SK-N-SH treated with all-trans-retinoic acid at 6 μM for 48 hours (cell line): ENCODE measurements around the gene OXCT1.

Experiments used
- ATAC-seq: fragments of 200-7000 bp; cut with Tn5 transposase; 3 replicates; pipeline ENCODE4 v1.9.1; 2020; ENCODE audit warnings: mild to moderate bottlenecking, moderate library complexity
- BACH2 ChIP-seq: fragments of 250-450 bp; sonication (Bioruptor Pico); IDR thresholded peaks from 2 replicates; pipeline ENCODE4 v1.9.0; 2021; ENCODE audit warnings: mild to moderate bottlenecking, borderline replicate concordance
- CREB5 ChIP-seq: fragments of 250-450 bp; sonication (Bioruptor Pico); IDR thresholded peaks from 2 replicates; pipeline ENCODE4 v1.5.1; 2020; ENCODE audit warnings: low read depth, mild to moderate bottlenecking, moderate library complexity
- CSRNP3 ChIP-seq: fragments of 250-450 bp; sonication (Bioruptor Pico); IDR thresholded peaks from 2 replicates; pipeline ENCODE4 v1.5.1; 2021; ENCODE audit warnings: mild to moderate bottlenecking, moderate library complexity
- ESRRG ChIP-seq: fragments of 250-450 bp; sonication (Bioruptor Pico); IDR thresholded peaks from 2 replicates; pipeline ENCODE4 v1.6.1; 2021; ENCODE audit warnings: mild to moderate bottlenecking
- GLIS3 ChIP-seq: fragments of 250-450 bp; sonication (Bioruptor Pico); IDR thresholded peaks from 2 replicates; pipeline ENCODE4 v1.5.0; 2020; ENCODE audit warnings: mild to moderate bottlenecking, moderate library complexity
- OSR1 ChIP-seq: fragments of 250-450 bp; sonication (Bioruptor Pico); IDR thresholded peaks from 2 replicates; pipeline ENCODE4 v1.8.0; 2022; ENCODE audit warnings: moderate library complexity, mild to moderate bottlenecking, inconsistent platforms
- PATZ1 ChIP-seq: fragments of 250-450 bp; sonication (Bioruptor Pico); IDR thresholded peaks from 2 replicates; pipeline ENCODE4 v1.8.0; 2020; ENCODE audit warnings: mild to moderate bottlenecking, moderate library complexity, borderline replicate concordance
- PPARA ChIP-seq: fragments of 250-450 bp; sonication (Bioruptor Pico); IDR thresholded peaks from 2 replicates; pipeline ENCODE4 v1.5.0; 2020; ENCODE audit warnings: mild to moderate bottlenecking, borderline replicate concordance
- RARB ChIP-seq: fragments of 250-450 bp; sonication (Bioruptor Pico); IDR thresholded peaks from 2 replicates; pipeline ENCODE4 v1.8.0; 2021; ENCODE audit warnings: mild to moderate bottlenecking, moderate library complexity
- TOX ChIP-seq: fragments of 250-450 bp; sonication (Bioruptor Pico); IDR thresholded peaks from 2 replicates; pipeline ENCODE4 v1.8.0; 2021; ENCODE audit warnings: mild to moderate bottlenecking, moderate library complexity, borderline replicate concordance
- TSHZ2 ChIP-seq: fragments of 250-450 bp; sonication (Bioruptor Pico); IDR thresholded peaks from 2 replicates; pipeline ENCODE4 v1.5.0; 2020; ENCODE audit warnings: mild to moderate bottlenecking, moderate library complexity
- ZC3H10 ChIP-seq: fragments of 250-450 bp; sonication (Bioruptor Pico); IDR thresholded peaks from 2 replicates; pipeline ENCODE4 v1.5.1; 2021; ENCODE audit warnings: mild to moderate bottlenecking, moderate library complexity
- ZFP3 ChIP-seq: fragments of 250-450 bp; sonication (Bioruptor Pico); IDR thresholded peaks from 2 replicates; pipeline ENCODE4 v1.5.0; 2020; ENCODE audit warnings: mild to moderate bottlenecking, moderate library complexity
- ZNF565 ChIP-seq: fragments of 450-650 bp; formaldehyde crosslinking; conservative IDR thresholded peaks from 2 replicates; pipeline ENCODE4 v1.5.0; 2020; ENCODE audit warnings: low read depth, mild to moderate bottlenecking, moderate library complexity
- ZNF70 ChIP-seq: fragments of 450-650 bp; formaldehyde crosslinking; IDR thresholded peaks from 2 replicates; pipeline ENCODE4 v1.5.0; 2020; ENCODE audit warnings: mild to moderate bottlenecking, moderate library complexity
- ZNF8 ChIP-seq: fragments of 450-650 bp; formaldehyde crosslinking; IDR thresholded peaks from 2 replicates; pipeline ENCODE4 v1.5.0; 2020; ENCODE audit warnings: mild to moderate bottlenecking, moderate library complexity

The OXCT1 gene

GRCh38 chr5:41856644-41857491 lies 13.4 kb downstream of the OXCT1 start:
- ATAC-seq: peak; percentile 98
- TF ChIP-seq TSHZ2 (CRISPR knock-in tag) (no peak), RARB (CRISPR knock-in tag) (no peak), TOX (no peak), ZNF70 (CRISPR knock-in tag) (no peak), GLIS3 (no peak), PATZ1 (CRISPR knock-in tag) (no peak), ESRRG (no peak), CREB5 (CRISPR knock-in tag) (no peak), ZNF565 (CRISPR knock-in tag) (no peak), BACH2 (CRISPR knock-in tag) (no peak), ZC3H10 (CRISPR knock-in tag) (no peak)

- ATAC-seq: no peak
- TF ChIP-seq TSHZ2 (CRISPR knock-in tag): no peak
- TF ChIP-seq GLIS3: no peak
- no peak for TF ChIP-seq ZNF8
- TF ChIP-seq CSRNP3 (CRISPR knock-in tag): no peak
Observed at GRCh38 chr5:41852293-41852692, 17.9 kb downstream of the OXCT1 start.

GRCh38 chr5:41851116-41851515 lies 19.1 kb downstream of the OXCT1 start:
- TF ChIP-seq TSHZ2 (CRISPR knock-in tag) (no peak), RARB (CRISPR knock-in tag) (no peak), ZNF70 (CRISPR knock-in tag) (no peak), PPARA (no peak), GLIS3 (no peak), ZFP3 (no peak), OSR1 (CRISPR knock-in tag) (no peak)
- TF ChIP-seq, all 23 proteins: peak for 0
- ATAC-seq: no peak
